ENCODE results near the gene B4GALNT1.

GRCh38 chr12:57586128-57586527, 46.9 kb downstream of the B4GALNT1 start:
- TF ChIP-seq REST (IDR thresholded peaks at IDR 0.05; ENCODE audit: borderline replicate concordance) = no peak
- no peak for TF ChIP-seq REST (CRISPR knock-in tag; IDR thresholded peaks at IDR 0.05; ENCODE audit: low read depth)
- no peak for TF ChIP-seq SMARCB1 (IDR thresholded peaks at IDR 0.05; ENCODE audit: insufficient read length, low read depth)
- no peak for TF ChIP-seq KLF16 (IDR thresholded peaks at IDR 0.05)
- no peak for TF ChIP-seq MAX (CRISPR knock-in tag; IDR thresholded peaks at IDR 0.05)
- no peak for TF ChIP-seq TCF7L2 (IDR thresholded peaks at IDR 0.05; ENCODE audit: low read depth, low read length)
- TF ChIP-seq FOXA1 (IDR thresholded peaks at IDR 0.05; ENCODE audit: borderline replicate concordance) = no peak
- no peak for TF ChIP-seq PHF8 (IDR thresholded peaks at IDR 0.05; ENCODE audit: borderline replicate concordance, low read length)
- no peak for TF ChIP-seq CTCF (IDR thresholded peaks at IDR 0.05 in 2 of 3, conservative IDR thresholded peaks at IDR 0.05 in 1 of 3; ENCODE audit: insufficient read depth in 2 of 3, low read depth in 1 of 3, low read length in 3 of 3)
- no peak for TF ChIP-seq BRF2 (IDR thresholded peaks at IDR 0.05; ENCODE audit: borderline replicate concordance, insufficient read depth, insufficient read length)
- no peak for TF ChIP-seq SRSF9 (IDR thresholded peaks at IDR 0.05; ENCODE audit: borderline replicate concordance, low read depth, low read length)
- no peak for TF ChIP-seq PREB (CRISPR knock-in tag; IDR thresholded peaks at IDR 0.05)
- TF ChIP-seq SRSF3 (IDR thresholded peaks at IDR 0.05; ENCODE audit: insufficient read depth, low read length) = no peak
- no peak for TF ChIP-seq ATF2 (CRISPR knock-in tag; IDR thresholded peaks at IDR 0.05)
- no peak for TF ChIP-seq USF1 (CRISPR knock-in tag; IDR thresholded peaks at IDR 0.05)
